NT2/D1 (cell line): ENCODE results near the gene USP6NL.

Experiments
- DNase-seq: peaks from one replicate; pipeline ENCODE4 v3.0.0-alpha.2; 2011; ENCODE audit warnings: low read depth, low spot score
- H3K27me3 ChIP-seq: 2 replicates; pipeline ENCODE4 v1.6.0; 2011; ENCODE audit warnings: mild to moderate bottlenecking; ENCODE audit not compliant: insufficient read length, insufficient read depth
- H3K36me3 ChIP-seq: 2 replicates; pipeline ENCODE4 v1.6.1; 2011; ENCODE audit warnings: mild to moderate bottlenecking, low read length, mixed read lengths; ENCODE audit not compliant: insufficient read depth, insufficient read length
- H3K4me1 ChIP-seq: 2 replicates; pipeline ENCODE4 v1.5.1; 2011; ENCODE audit not compliant: insufficient read depth, insufficient read length
- H3K4me3 ChIP-seq: 2 replicates; pipeline ENCODE4 v1.5.1; 2011; ENCODE audit warnings: low read depth; ENCODE audit not compliant: insufficient read length
- H3K9ac ChIP-seq: 2 replicates; pipeline ENCODE4 v1.6.0; 2011; ENCODE audit warnings: low read depth; ENCODE audit not compliant: insufficient read length
- H3K9me3 ChIP-seq: 2 replicates; pipeline ENCODE4 v1.5.1; 2011; ENCODE audit warnings: mild to moderate bottlenecking, low read length; ENCODE audit not compliant: insufficient read depth
- SUZ12 ChIP-seq: IDR thresholded peaks from 2 replicates; pipeline ENCODE4 v1.6.1; 2011; ENCODE audit not compliant: insufficient read length, insufficient read depth; ENCODE audit errors: extremely low read depth
- YY1 ChIP-seq: IDR thresholded peaks from 2 replicates; pipeline ENCODE4 v1.6.1; 2011; ENCODE audit not compliant: insufficient read length, insufficient read depth
- ZNF274 ChIP-seq: IDR thresholded peaks from 2 replicates; pipeline ENCODE4 v1.6.1; 2011; ENCODE audit warnings: mild to moderate bottlenecking, low read depth, low read length

The USP6NL gene

GRCh38 chr10:11608159-11609013 is 3.1 kb downstream of the USP6NL start:
- Histone ChIP-seq H3K27me3 (peaks cover 4% of the 10 kb centered on the region), H3K9me3 (peaks cover 8% of the 10 kb centered on the region; the same call in 1 of the 2 replicates), H3K9ac (no peak overlapping the region), H3K4me1 (no peaks in the 10 kb centered on the region), H3K4me3 (no peak overlapping the region), H3K36me3 (no peaks in the 10 kb centered on the region)
- DNase-seq, result no peak
- no peak for TF ChIP-seq SUZ12

- TF ChIP-seq YY1, result no peak
- no peak for TF ChIP-seq SUZ12
- no peak for TF ChIP-seq ZNF274
- Histone ChIP-seq H3K4me3 (no peak overlapping the region), H3K9ac (no peak overlapping the region), H3K4me1 (no peaks in the 10 kb centered on the region), H3K27me3 (no peaks in the 10 kb centered on the region), H3K9me3 (peaks cover 8% of the 10 kb centered on the region; the same call in 1 of the 2 replicates), H3K36me3 (peaks cover 4% of the 10 kb centered on the region)
- no peak for DNase-seq
Measured at GRCh38 chr10:11605807-11606408, 5.5 kb downstream of the USP6NL start.

GRCh38 chr10:11604865-11605650 is 6.4 kb downstream of the USP6NL start:
- peaks cover 4% of the 10 kb centered on the region for H3K36me3 ChIP-seq
- no peak overlapping the region for H3K9ac ChIP-seq
- H3K27me3 ChIP-seq, result no peaks in the 10 kb centered on the region
- H3K4me3 ChIP-seq, result no peak overlapping the region
- no peak for DNase-seq
- no peaks in the 10 kb centered on the region for H3K4me1 ChIP-seq
- TF ChIP-seq SUZ12, result no peak
- TF ChIP-seq ZNF274, result no peak
- TF ChIP-seq YY1, result no peak
- peaks cover 8% of the 10 kb centered on the region; the same call in 1 of the 2 replicates for H3K9me3 ChIP-seq

- Histone ChIP-seq H3K36me3 (peaks cover 4% of the 10 kb centered on the region), H3K4me1 (no peaks in the 10 kb centered on the region), H3K9ac (no peak overlapping the region), H3K9me3 (peaks cover 8% of the 10 kb centered on the region; the same call in 1 of the 2 replicates), H3K27me3 (no peaks in the 10 kb centered on the region), H3K4me3 (no peak overlapping the region)
- no peak for DNase-seq
- TF ChIP-seq YY1 (no peak), ZNF274 (no peak)
Measured at GRCh38 chr10:11603741-11604140, 7.7 kb downstream of the USP6NL start.

- no peaks in the 10 kb centered on the region for H3K4me1 ChIP-seq
- H3K36me3 ChIP-seq, result peaks cover 4% of the 10 kb centered on the region
- H3K9ac ChIP-seq, result no peak overlapping the region
- no peak overlapping the region for H3K4me3 ChIP-seq
- H3K9me3 ChIP-seq, result peaks cover 8% of the 10 kb centered on the region; the same call in 1 of the 2 replicates
- no peak for TF ChIP-seq YY1
- TF ChIP-seq SUZ12, result no peak
- no peak for TF ChIP-seq ZNF274
- no peaks in the 10 kb centered on the region for H3K27me3 ChIP-seq
- DNase-seq, result no peak
Measured at GRCh38 chr10:11602919-11603523, 8.4 kb downstream of the USP6NL start.

- H3K4me3 ChIP-seq, result no peak overlapping the region
- no peak overlapping the region for H3K9ac ChIP-seq
- peaks cover 4% of the 10 kb centered on the region for H3K36me3 ChIP-seq
- DNase-seq, result no peak
- peaks cover 8% of the 10 kb centered on the region; the same call in 1 of the 2 replicates for H3K9me3 ChIP-seq
- no peaks in the 10 kb centered on the region for H3K4me1 ChIP-seq
- TF ChIP-seq SUZ12 (no peak), ZNF274 (no peak), YY1 (no peak)
- H3K27me3 ChIP-seq, result no peaks in the 10 kb centered on the region
Measured at GRCh38 chr10:11602358-11602757, 9.1 kb downstream of the USP6NL start.

- H3K27me3 ChIP-seq, result no peaks in the 10 kb centered on the region
- H3K36me3 ChIP-seq, result peaks cover 4% of the 10 kb centered on the region
- DNase-seq, result no peak
- H3K4me3 ChIP-seq, result no peak overlapping the region
- H3K9me3 ChIP-seq, result peaks cover 8% of the 10 kb centered on the region; the same call in 1 of the 2 replicates
- TF ChIP-seq YY1, result no peak
- no peak for TF ChIP-seq ZNF274
- TF ChIP-seq SUZ12, result no peak
- no peaks in the 10 kb centered on the region for H3K4me1 ChIP-seq
- H3K9ac ChIP-seq, result no peak overlapping the region
Measured at GRCh38 chr10:11601670-11602069, 9.8 kb downstream of the USP6NL start.
